GM21619 (cell line): ENCODE results near the gene ARMC6.
"Not testable (repeated sequence)": the region's sequence is repeated elsewhere in the genome, so short reads cannot be mapped to it uniquely, and the experiment has no call there.

ENCODE experiments used
- ATAC-seq: cut with Tn5 transposase; IDR thresholded peaks from one replicate; pipeline ENCODE4 v1.9.1; 2021; ENCODE audit not compliant: unreplicated experiment

Gene ARMC6

DNA sequence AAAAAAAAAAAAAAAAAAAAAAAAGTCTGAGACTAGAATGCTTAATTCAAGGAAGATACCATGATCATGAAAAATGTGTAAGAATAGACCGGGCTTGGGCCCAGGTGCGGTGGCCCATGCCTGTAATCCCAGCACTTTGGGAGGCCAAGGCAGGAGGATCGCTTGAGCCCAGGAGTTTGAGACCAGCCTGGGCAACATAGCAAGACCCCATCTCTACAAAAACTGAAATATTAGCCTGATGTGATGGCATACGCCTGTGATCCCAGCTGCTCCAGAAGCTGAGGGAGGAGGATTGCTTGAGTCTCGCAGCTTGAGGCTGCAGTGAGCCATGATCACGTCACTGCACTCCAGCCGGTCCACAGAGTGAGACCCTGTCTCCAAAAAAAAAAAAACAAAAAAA is 73.5 kb downstream of the ARMC6 start:
- ATAC-seq, result not testable (repeated sequence)

DNA sequence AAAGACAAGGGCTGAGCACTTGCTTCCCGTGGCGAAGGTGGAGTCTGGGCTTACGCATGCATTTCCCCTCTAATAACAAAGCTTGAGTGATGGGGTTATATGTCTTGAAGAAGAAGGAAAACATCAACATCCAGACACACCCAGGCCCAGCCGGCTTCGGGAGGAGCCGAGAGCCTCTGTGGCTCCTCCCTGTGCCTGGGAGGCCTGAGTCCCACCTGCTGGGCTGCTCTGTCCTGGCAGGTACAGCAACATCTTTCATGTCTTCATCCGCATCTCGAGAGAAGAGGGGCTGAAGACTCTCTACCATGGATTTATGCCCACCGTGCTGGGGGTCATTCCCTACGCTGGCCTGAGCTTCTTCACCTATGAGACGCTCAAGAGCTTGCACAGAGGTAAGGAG is 74.3 kb downstream of the ARMC6 start:
- ATAC-seq, result no peak
